Measurements from ENCODE around the gene RNF151. TPM values are rescaled to one million over a fixed set of nuclear protein-coding genes. Genes with fewer than 3 reads are reported as not detected.
A peak's percentile ranks its signal among the peaks of the same experiment; 100 is the strongest.

Gene RNF151
- total RNA-seq, 6 experiments from 2014 or later: not detected

DNA sequence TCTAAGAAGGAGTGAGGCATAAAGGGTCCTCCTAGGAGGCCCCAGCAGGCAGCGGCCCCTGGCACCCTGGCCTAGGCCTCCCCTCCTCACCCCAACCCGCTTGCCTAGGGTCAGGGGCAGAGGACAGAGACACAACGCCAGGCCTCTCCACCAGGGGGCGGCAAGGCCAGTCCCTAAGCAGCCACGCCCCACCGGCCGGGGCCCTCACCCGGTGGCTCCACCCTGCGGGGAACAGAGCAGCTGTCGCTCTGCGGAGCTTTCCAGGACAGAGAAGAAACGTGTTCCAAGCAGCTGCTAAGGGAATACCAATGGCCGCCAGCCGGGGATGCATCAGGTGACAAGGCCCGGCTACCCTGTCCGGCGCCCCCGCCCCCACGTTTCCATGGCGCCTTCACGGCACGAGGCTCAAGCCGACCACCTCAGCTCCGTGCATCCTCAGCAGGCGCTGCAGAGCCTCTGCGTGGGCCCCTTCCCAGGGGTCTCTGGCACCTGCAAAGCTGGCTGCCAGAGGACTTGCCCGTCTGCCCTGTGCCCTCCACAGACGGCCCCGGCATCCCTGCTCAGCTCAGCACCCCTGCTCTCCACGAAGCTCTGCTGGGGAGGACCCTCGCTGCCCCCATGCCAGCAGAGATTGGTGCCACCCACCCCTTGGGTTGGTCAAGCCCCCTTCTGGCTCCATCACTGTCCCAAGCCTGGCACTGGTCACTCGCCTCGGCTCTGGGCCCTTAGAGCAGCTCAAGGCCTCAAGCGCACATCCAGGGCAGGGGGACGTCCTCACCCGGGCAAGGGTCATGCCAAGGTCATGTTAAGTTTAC, 37.4 kb downstream of the RNF151 start:
- intact Hi-C loops (cut with DNase I): no loop called here
- ATAC-seq (peak; percentile 82 to 89 (median 86)), DNase-seq (peak; percentile 88 to 90 (median 89))
- no peak for TF ChIP-seq POLR2A (IDR thresholded peaks at IDR 0.05)
- TF ChIP-seq, protein P1, sequence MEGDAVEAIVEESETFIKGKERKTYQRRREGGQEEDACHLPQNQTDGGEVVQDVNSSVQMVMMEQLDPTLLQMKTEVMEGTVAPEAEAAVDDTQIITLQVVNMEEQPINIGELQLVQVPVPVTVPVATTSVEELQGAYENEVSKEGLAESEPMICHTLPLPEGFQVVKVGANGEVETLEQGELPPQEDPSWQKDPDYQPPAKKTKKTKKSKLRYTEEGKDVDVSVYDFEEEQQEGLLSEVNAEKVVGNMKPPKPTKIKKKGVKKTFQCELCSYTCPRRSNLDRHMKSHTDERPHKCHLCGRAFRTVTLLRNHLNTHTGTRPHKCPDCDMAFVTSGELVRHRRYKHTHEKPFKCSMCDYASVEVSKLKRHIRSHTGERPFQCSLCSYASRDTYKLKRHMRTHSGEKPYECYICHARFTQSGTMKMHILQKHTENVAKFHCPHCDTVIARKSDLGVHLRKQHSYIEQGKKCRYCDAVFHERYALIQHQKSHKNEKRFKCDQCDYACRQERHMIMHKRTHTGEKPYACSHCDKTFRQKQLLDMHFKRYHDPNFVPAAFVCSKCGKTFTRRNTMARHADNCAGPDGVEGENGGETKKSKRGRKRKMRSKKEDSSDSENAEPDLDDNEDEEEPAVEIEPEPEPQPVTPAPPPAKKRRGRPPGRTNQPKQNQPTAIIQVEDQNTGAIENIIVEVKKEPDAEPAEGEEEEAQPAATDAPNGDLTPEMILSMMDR (IDR thresholded peaks at IDR 0.05): peak; percentile 90 to 97 (median 96)
- Histone ChIP-seq H3K27me3 (no peaks in the 10 kb centered on the region), H3K27ac (no peak overlapping the region), H3K9me3 (no peaks in the 10 kb centered on the region), H3K4me1 (peaks cover 0 to 31% (median 17%) of the 10 kb centered on the region in 4 donors), H3K36me3 (peaks cover 3 to 43% (median 24%) of the 10 kb centered on the region in 4 donors), H3K4me3 (no peak overlapping the region)
- WGBS (ENCODE audit: insufficient coverage, low coverage, low lambda C conversion rate, missing lambda C conversion rate): 0% methylated on average over 4 of the region's 36 CpGs

DNA sequence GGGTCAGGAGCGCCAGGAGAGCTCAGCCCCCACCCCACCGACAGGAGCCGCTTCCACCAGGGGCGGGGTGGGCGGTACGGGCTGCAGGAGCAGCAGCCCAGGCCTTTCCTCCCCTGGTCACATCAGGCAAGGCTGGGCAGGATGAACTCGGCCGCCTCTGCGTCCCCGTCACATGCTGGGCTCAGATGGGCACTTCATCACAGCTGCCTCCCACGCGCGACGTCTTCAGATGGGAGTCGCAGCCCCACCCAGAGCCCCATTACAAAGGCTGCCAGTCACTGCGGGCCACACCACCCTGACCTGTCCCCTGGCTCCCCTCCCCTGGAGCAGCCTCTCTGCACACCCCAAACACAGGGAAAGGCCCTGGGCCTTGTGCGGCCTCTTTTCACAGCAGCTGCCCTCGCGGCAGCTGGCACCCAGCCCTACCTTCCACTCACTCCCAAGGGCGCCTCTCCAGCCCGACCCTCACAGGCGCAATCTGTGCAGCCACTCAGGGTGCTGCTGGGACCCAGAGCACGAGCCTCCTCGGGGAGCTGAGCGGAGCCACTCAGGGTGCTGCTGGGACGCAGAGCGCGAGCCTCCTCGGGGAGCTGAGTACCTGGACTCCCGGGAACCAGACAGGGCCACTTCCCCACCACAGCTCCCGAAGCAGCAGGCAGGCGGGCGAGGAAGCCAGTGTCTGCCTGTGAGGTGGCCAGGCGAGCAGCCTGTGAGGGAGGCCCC, 38.3 kb downstream of the RNF151 start:
- intact Hi-C loops (cut with DNase I): no loop called here
- DNase-seq: no peak
- TF ChIP-seq, protein P1 (IDR thresholded peaks at IDR 0.05): no peak
- no peak for TF ChIP-seq POLR2A (IDR thresholded peaks at IDR 0.05)
- WGBS (ENCODE audit: insufficient coverage, low coverage, low lambda C conversion rate, missing lambda C conversion rate): 57% methylated on average over 6 of the region's 34 CpGs
- no peak overlapping the region for H3K4me3 ChIP-seq
- H3K4me1 ChIP-seq: peaks cover 0 to 31% (median 17%) of the 10 kb centered on the region in 4 donors
- no peak for ATAC-seq
- peaks cover 0 to 34% (median 19%) of the 10 kb centered on the region in 4 donors for H3K36me3 ChIP-seq
- H3K9me3 ChIP-seq: no peaks in the 10 kb centered on the region
- H3K27ac ChIP-seq: no peak overlapping the region
- no peaks in the 10 kb centered on the region for H3K27me3 ChIP-seq

DNA sequence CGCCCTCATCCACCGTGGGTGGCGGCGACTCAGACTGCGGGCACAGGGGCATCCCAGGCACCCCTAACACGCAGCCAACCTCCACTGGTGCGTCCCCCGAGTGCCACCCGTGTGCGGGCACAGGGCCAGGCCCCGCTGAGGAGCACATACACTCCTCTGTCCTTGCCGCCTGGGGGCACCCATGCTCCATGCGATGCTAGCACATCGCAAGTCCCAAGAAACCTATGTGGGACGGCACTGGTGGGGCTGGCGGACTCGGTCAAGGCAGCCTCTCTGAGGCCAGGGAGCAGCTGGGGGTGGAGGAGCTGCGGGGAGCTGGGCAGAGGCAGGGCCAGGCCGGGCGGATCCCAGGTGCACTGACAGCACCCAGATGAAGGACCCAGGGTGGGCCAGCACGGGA, 39.0 kb downstream of the RNF151 start:
- intact Hi-C loops (cut with DNase I): no loop called here
- Histone ChIP-seq H3K36me3 (peaks cover 0 to 29% (median 16%) of the 10 kb centered on the region in 4 donors), H3K27ac (no peak overlapping the region), H3K4me3 (no peak overlapping the region), H3K27me3 (no peaks in the 10 kb centered on the region), H3K9me3 (no peaks in the 10 kb centered on the region), H3K4me1 (peaks cover 0 to 36% (median 17%) of the 10 kb centered on the region in 4 donors)
- DNase-seq (peak in 1 of 3 donors; percentile 53), ATAC-seq (no peak)
- WGBS (ENCODE audit: insufficient coverage, low coverage, low lambda C conversion rate, missing lambda C conversion rate): 66% methylated on average over 3 of the region's 21 CpGs
- TF ChIP-seq, protein P1 (IDR thresholded peaks at IDR 0.05): no peak

DNA sequence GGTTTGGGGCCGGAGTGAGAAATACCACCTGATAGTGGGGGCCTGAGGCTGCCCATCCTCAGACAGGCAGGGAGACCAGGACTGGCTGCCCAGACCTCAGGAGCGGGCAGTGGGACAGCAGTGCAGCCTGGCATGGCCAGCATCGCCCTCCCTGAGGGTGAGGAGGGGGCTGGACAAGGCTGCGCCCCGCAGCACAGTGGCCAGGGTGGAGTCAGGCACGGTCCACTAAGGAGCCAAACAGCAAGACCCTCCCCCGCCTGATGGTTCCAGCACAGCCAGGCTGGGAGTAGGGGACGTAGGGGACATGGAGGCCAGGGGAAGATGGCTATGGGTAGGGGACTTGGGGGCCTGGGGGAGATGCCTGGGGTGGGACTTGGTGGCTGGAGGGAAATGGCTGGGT, 39.7 kb downstream of the RNF151 start:
- TF ChIP-seq, protein P1 (IDR thresholded peaks at IDR 0.05): no peak
- no peak for TF ChIP-seq POLR2A (IDR thresholded peaks at IDR 0.05)
- H3K36me3 ChIP-seq: peaks cover 0 to 22% (median 13%) of the 10 kb centered on the region in 4 donors
- DNase-seq (no peak), ATAC-seq (no peak)
- intact Hi-C loops (cut with DNase I): no loop called here
- 60% methylated on average over 1 of the region's 8 CpGs for WGBS (ENCODE audit: insufficient coverage, low coverage, low lambda C conversion rate, missing lambda C conversion rate)
- H3K27me3 ChIP-seq: no peaks in the 10 kb centered on the region
- H3K27ac ChIP-seq: no peak overlapping the region
- H3K9me3 ChIP-seq: no peaks in the 10 kb centered on the region
- H3K4me3 ChIP-seq: no peak overlapping the region
- H3K4me1 ChIP-seq: peaks cover 0 to 36% (median 17%) of the 10 kb centered on the region in 4 donors

Measured in right lobe of liver (tissue), 6 donors.